Adrenal gland (tissue), 5 donors: ENCODE measurements around the gene MRPL53.

Source experiments
- POLR2A ChIP-seq, 2 donors: fragments of 450-650 bp; IDR thresholded peaks; one replicate each; pipeline ENCODE4 v1.6.1; 2017; ENCODE audit warnings: antibody characterized with exemption in 2 of 2, mild to moderate bottlenecking in 2 of 2, moderate library complexity in 1 of 2
- TF ChIP-seq, protein P1 (sequence below), 6 experiments: fragments of 450-650 bp in 4 of 6; fragments of 200-600 bp in 2 of 6; sonication (generic) in 1 of 6; IDR thresholded peaks; 1 replicate in 5 of 6; 2 replicates in 1 of 6; pipeline versions ENCODE4 v1.5.1 to v1.8.0; 2016 to 2021; ENCODE audit warnings: antibody characterized with exemption in 6 of 6, mild to moderate bottlenecking in 2 of 6, moderate library complexity in 1 of 6
- donor health status: DM: no; HTN: no; CAD: no.

DNA sequence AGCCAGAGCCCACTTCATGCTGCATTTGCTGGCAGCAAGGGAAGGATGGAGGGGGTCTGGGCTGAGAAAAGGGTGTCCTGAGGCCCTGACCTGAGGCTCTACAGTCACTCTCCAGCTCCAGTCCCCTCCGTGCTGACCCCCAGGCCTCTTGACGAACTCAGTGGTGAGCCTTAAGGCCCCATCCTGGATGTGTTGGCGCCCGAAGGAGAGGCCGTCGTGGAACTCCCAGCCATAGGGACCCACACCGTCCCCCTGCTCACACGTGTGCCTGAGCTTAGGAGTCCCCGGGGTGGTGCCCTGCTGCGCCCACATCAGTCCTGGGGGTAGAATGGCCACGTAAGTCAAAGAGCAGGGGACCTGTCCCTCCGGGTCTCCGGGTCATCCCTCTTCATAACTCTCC, 8.1 kb downstream of the MRPL53 start:
- TF ChIP-seq, protein P1, sequence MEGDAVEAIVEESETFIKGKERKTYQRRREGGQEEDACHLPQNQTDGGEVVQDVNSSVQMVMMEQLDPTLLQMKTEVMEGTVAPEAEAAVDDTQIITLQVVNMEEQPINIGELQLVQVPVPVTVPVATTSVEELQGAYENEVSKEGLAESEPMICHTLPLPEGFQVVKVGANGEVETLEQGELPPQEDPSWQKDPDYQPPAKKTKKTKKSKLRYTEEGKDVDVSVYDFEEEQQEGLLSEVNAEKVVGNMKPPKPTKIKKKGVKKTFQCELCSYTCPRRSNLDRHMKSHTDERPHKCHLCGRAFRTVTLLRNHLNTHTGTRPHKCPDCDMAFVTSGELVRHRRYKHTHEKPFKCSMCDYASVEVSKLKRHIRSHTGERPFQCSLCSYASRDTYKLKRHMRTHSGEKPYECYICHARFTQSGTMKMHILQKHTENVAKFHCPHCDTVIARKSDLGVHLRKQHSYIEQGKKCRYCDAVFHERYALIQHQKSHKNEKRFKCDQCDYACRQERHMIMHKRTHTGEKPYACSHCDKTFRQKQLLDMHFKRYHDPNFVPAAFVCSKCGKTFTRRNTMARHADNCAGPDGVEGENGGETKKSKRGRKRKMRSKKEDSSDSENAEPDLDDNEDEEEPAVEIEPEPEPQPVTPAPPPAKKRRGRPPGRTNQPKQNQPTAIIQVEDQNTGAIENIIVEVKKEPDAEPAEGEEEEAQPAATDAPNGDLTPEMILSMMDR (IDR thresholded peaks at IDR 0.05) = no peak
- TF ChIP-seq POLR2A (IDR thresholded peaks at IDR 0.05) = no peak
